Effector CD8-positive, alpha-beta T cell (primary cell): ENCODE measurements around the gene SH2B2.
"Not testable (repeated sequence)": the region's sequence is repeated elsewhere in the genome, so short reads cannot be mapped to it uniquely, and the experiment has no call there.

ENCODE experiments used
- DNase-seq: peaks from one replicate; lab custom pipeline; 2025; lab: John Stamatoyannopoulos, UW

SH2B2 gene

GRCh38 chr7:102305414-102306268 lies 19.0 kb downstream of the SH2B2 start:
- no peak for DNase-seq

GRCh38 chr7:102306916-102307677 lies 20.4 kb downstream of the SH2B2 start:
- DNase-seq: no peak

GRCh38 chr7:102310414-102310815 lies 23.7 kb downstream of the SH2B2 start:
- DNase-seq: no peak

- DNase-seq: no peak
Measured at GRCh38 chr7:102312317-102312716, 25.6 kb downstream of the SH2B2 start.

- no peak for DNase-seq
Measured at GRCh38 chr7:102313997-102314780, 27.5 kb downstream of the SH2B2 start.

- no peak for DNase-seq
Measured at GRCh38 chr7:102317231-102318059, 30.8 kb downstream of the SH2B2 start.

- DNase-seq: no peak
Measured at GRCh38 chr7:102318482-102318971, 31.9 kb downstream of the SH2B2 start.

GRCh38 chr7:102319671-102320070 lies 33.0 kb downstream of the SH2B2 start:
- DNase-seq: no peak

GRCh38 chr7:102320181-102320580 lies 33.5 kb downstream of the SH2B2 start:
- no peak for DNase-seq

- no peak for DNase-seq
Measured at GRCh38 chr7:102320601-102321350, 34.1 kb downstream of the SH2B2 start.

- no peak for DNase-seq
Measured at GRCh38 chr7:102321351-102322201, 34.9 kb downstream of the SH2B2 start.

- DNase-seq: no peak
Measured at GRCh38 chr7:102322202-102322715, 35.6 kb downstream of the SH2B2 start.

GRCh38 chr7:102323914-102324195 lies 37.2 kb downstream of the SH2B2 start:
- no peak for DNase-seq

GRCh38 chr7:102325106-102325505 lies 38.4 kb downstream of the SH2B2 start:
- not testable (repeated sequence) for DNase-seq

GRCh38 chr7:102326157-102326889 lies 39.7 kb downstream of the SH2B2 start:
- DNase-seq: no peak

- not testable (repeated sequence) for DNase-seq
Measured at GRCh38 chr7:102327183-102327582, 40.5 kb downstream of the SH2B2 start.

- not testable (repeated sequence) for DNase-seq
Measured at GRCh38 chr7:102328863-102329262, 42.2 kb downstream of the SH2B2 start.

- not testable (repeated sequence) for DNase-seq
Measured at GRCh38 chr7:102329366-102329765, 42.7 kb downstream of the SH2B2 start.
